Astrocyte (in vitro differentiated cells and primary cell): ENCODE data around the gene PNKD.

ENCODE experiments used
- CTCF ChIP-seq: IDR thresholded peaks from 2 replicates; pipeline ENCODE4 v1.5.1; 2011; ENCODE audit warnings: low read depth, mild to moderate bottlenecking, inconsistent platforms, low read length, moderate library complexity; ENCODE audit not compliant: insufficient read depth
- EZH2 ChIP-seq: IDR thresholded peaks from 2 replicates; pipeline ENCODE4 v1.6.1; 2012; ENCODE audit warnings: mild to moderate bottlenecking, low read length, inconsistent platforms; ENCODE audit not compliant: insufficient read depth

- no peak for TF ChIP-seq CTCF
- no peak for TF ChIP-seq EZH2
Observed at GRCh38 chr2:218223046-218223445, 47.3 kb upstream of the PNKD start.
